GM19043 (cell line): ENCODE data around the gene DOK3.
"Not testable (repeated sequence)": the region's sequence is repeated elsewhere in the genome, so short reads cannot be mapped to it uniquely, and the experiment has no call there.

Experiments used
- ATAC-seq: cut with Tn5 transposase; IDR thresholded peaks from one replicate; pipeline ENCODE4 v1.9.1; 2021; ENCODE audit warnings: low read depth; ENCODE audit not compliant: unreplicated experiment

Gene DOK3

GRCh38 chr5:177537389-177538361 lies 28.0 kb upstream of the DOK3 start:
- no peak for ATAC-seq

- ATAC-seq: no peak
These were observed 26.8 kb upstream of the DOK3 start for GRCh38 chr5:177536386-177536785.

- no peak for ATAC-seq
These were observed 25.5 kb upstream of the DOK3 start for GRCh38 chr5:177535125-177535524.

GRCh38 chr5:177534433-177534832 lies 24.8 kb upstream of the DOK3 start:
- not testable (repeated sequence) for ATAC-seq

- no peak for ATAC-seq
These were observed 21.7 kb upstream of the DOK3 start for GRCh38 chr5:177531209-177531940.

- no peak for ATAC-seq
These were observed 21.0 kb upstream of the DOK3 start for GRCh38 chr5:177530638-177531037.

- ATAC-seq: no peak
These were observed 19.9 kb upstream of the DOK3 start for GRCh38 chr5:177529247-177530203.

- no peak for ATAC-seq
These were observed 19.0 kb upstream of the DOK3 start for GRCh38 chr5:177528631-177529030.

- no peak for ATAC-seq
These were observed 18.0 kb upstream of the DOK3 start for GRCh38 chr5:177527595-177527994.

- no peak for ATAC-seq
These were observed 17.2 kb upstream of the DOK3 start for GRCh38 chr5:177526791-177527190.

GRCh38 chr5:177526191-177526590 lies 16.6 kb upstream of the DOK3 start:
- ATAC-seq: no peak

- no peak for ATAC-seq
These were observed 15.5 kb upstream of the DOK3 start for GRCh38 chr5:177524941-177525655.

- no peak for ATAC-seq
These were observed 14.9 kb upstream of the DOK3 start for GRCh38 chr5:177524539-177524900.

GRCh38 chr5:177523711-177524538 lies 14.3 kb upstream of the DOK3 start:
- no peak for ATAC-seq

- no peak for ATAC-seq
These were observed 11.4 kb upstream of the DOK3 start for GRCh38 chr5:177520916-177521513.

GRCh38 chr5:177520271-177520670 lies 10.6 kb upstream of the DOK3 start:
- no peak for ATAC-seq

GRCh38 chr5:177519463-177520235 lies 10.0 kb upstream of the DOK3 start:
- ATAC-seq: no peak
